GM15510 (cell line): ENCODE measurements around the gene AMZ1.

ENCODE experiments used
- POLR2A ChIP-seq: IDR thresholded peaks from 3 replicates; pipeline ENCODE4 v1.6.1; 2011; ENCODE audit warnings: borderline replicate concordance; ENCODE audit not compliant: insufficient read length; ENCODE audit errors: extremely low read depth

Gene AMZ1

DNA sequence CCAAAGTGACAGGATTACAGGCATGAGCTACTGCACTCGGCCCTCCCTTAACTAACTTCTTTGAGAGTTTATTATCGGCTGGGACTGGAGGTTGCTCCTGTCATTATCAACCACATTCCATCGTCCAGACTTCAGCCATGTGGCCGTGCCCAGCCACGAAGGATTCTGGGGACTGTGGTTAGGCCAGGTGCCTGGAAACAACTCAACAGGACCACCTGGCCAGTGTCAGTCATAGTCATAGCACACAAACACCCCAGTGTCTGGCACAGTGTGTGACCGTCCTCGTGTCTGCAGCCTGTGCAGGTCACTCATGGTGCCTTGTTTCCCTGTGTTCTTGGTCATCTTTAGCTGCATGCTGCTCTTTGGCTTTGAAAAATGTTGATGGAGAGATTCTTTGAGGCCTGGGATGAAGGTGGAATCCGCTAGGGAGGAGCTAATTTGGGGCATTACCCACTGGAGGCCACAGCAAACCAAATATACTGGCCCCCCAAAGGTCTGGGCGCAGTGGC is 12.7 kb upstream of the AMZ1 start:
- TF ChIP-seq POLR2A: no peak

DNA sequence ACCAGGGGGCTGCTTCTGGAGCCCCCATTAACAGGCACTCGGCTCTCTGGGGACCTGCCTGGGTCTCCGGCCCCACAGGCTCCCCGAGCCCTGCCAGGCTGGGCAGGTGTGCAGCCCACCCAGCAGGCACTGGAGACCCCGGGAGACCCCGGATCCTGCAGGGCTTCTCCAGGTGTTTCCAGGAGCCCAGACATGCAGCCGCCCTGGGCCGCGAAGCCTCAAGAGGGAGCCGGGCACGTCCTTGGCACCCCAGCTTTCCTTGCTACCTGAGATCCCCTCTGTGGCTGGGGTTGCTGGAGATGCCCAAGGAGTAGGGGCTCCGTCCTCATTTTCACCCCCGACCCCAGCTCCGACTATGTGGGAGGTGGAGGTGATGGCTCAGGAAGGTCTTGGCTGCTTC is 7.7 kb upstream of the AMZ1 start:
- TF ChIP-seq POLR2A: no peak

DNA sequence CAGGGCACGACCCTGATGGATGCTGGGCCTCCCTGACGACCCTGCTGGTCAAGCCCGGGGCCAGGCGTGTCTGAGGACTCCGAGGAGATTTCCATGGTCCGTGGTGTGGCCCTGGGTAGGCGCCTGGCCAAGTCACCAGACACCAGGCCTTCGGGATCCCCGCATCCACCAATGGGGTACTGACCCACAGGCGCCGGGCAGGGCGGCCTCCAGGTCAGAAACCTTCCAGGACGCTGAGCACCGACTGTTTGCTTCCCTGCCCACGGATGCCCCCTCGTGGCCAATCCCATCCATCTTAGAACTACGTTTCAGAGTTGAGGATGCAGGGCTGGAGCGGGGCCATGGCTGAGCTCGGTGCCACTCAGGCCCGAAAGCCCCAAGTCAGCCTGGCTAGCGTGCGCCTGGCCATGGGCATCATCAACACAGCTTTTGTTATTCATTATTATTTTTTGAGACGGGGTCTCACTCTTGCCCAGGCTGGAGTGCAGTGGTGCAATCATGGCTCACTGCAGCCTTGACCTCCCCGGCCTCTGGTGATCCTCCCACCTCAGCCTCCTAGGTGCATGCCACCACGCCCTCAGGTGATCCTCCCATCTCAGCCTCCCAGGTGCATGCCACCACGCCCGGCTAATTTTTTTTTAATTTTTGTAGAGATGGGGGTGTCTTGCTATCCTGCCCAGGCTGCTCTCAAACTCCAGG is 7.1 kb upstream of the AMZ1 start:
- TF ChIP-seq POLR2A: no peak

DNA sequence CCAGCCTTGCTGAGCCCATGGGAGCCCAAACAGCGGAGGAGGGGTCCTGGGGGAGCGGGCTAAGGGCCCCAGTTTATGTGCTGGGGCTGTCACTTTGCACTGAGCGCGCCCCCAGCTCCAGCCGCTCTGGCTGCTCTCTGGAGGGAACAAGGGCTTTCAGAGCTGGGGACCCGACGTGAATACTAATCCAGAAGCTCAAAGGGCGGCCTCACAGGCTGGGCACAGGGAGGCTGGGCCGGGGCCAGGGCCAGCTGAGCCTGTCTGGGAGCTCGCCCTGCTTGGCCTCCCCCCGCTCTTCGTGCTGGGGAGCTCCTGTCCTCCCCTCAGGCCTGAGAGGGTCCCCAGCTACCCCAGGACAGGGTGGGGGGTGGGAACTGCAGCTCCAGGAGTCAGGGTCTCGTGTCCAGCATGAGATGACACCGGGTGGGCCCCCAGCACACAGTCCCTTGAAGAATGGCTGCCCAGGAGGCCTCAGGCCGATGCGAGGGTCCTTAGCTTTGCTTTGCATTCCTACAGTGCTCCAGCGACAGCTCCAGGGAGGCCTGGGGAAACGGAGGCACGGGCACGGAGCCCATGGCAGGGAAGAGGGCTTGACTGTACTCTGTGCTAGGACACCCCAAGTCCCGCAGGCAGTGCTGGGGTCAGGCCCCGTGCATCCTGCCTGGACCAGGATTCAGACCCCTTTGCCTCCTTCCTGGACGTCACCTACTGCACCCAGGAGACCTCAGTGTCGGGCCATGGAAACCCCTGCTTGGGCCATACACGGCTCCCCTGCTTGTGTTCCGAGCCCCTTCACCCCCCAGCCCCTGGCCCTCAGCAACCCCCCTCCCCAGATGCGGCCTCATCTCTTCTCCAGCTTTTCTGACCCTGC is 5.8 kb upstream of the AMZ1 start:
- TF ChIP-seq POLR2A: no peak

DNA sequence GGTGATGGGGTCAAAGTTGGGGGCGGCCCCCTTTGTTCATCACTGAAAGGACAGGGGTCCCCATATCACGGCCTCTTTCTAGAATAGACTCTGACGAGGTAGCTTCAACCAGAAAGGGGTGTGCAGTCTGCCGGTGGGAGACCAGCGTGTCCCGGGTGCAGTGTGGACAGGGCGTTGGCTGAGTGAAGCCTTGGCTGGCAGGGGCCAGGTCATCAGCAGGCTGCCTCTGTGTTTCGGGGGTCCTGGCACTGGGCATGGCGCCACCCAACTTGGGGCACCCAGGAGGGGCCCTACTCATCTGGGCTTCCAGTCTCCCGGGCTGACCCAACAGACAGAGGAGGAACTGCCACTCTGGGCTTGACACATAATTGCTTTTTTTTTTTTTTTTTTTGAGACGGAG is 3.5 kb upstream of the AMZ1 start:
- no peak for TF ChIP-seq POLR2A

DNA sequence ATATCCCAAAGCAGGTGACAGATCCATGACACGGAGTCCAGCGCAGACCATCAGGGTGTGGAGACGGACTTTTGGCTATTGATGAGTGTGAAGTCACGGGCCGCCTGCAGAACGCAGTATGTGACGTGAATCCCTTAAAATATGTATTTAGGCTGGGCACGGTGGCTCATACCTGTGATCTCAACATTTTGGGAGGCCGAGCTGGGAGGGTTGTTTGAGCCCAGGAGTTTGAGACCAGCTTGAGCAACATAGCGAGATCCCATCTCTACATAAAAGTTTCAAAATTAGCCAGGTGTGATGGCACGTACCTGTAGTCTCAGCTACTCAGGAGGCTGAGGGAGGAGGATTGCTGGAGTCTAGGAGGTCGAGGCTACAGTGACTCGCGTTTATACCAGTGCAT is 1.9 kb upstream of the AMZ1 start:
- no peak for TF ChIP-seq POLR2A

DNA sequence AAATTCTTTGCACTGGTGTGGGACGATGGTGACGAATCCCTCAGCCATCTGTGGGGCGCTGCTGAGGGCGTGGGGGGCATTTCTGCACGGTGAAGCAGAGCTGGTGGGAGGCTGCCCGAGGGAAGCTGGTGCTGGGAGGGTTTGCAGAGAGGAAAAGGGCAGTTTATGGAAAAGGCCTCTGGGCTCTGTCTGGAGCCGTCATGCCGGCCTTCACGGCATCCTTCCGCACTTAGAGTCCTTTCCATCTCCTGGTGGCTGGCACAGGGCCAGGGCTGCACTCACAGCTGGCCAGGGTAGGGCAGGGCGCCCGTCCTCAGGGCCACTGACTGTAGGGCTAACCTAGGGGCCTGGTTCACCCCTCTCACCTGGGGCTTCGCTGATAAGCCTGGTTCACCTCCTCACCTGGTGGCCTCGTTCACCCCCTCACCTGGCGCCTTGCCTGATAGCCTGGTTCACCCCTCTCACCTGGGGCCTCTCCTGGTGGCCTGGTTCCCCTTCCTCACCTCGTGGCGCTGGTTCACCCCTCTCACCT is 598 bp upstream of the AMZ1 start:
- no peak for TF ChIP-seq POLR2A

DNA sequence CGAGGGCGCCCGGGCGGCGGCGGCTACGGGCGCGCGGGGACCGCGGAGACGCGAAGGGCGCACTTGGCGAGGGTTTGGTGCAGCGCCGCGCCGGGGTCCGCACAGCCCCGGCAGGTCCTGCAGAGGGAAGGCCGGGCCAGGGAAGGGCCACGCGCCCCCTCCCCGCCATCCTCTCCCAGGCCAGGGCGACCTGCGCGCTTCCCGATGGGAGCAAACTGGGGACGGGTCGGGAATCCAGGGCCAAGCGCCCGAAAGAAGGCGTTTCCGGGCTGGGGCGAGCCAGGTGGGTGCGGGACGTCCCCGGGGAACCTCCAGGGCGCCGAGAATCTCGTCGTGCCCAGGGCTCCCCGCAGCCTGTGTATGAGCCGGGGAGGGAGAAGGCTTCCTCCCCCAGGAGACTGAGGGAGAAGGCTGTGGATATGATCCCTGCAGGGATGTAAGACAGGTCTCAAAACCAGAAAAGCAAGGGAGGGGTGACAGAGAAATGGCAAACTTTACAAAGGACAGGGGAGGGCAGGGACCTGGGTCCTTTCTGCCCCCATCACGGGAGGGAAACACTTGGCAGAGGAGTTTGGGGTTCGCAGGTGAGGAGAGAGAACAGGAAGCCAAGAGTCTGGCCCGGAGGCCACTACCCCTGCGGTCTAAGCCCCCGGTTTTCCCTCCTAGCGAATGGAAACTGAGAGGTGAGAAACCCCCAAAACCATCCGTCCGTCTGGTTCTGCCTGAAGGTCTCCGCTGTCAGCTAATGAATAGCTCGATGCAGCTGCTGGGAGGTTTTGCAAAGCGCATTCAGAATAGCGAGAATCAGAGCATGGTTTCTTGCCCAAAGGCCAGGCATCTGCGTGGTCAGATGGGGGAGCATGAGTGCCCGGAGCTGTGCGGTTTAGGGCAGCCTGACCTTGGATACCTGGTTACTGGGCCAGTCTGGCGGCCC is 674 bp downstream of the AMZ1 start:
- no peak for TF ChIP-seq POLR2A

DNA sequence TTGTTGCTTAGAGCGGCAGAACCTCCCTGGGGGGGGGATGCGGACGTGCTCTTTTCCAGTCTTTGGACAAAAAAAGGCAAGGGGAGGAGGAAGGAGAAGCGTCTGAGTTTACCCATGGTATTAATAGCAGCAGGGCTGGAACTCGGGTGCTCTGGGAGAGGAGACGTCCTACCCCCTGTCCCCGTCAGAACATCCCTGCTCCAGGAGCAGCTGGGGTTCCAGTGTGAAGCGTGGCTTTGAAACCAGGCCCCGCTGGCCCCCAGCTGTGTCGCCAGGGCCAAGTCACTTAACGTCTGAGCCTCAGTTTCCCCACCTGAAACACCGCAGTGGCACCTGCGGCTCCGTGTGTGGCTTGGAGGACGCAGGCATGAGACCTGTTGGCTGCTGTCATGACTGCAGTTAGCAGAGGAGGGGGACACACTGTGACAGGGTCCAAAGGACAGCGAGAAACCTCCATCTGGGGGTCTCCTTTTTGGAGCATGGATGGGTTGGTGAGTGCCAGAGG is 1.4 kb downstream of the AMZ1 start:
- no peak for TF ChIP-seq POLR2A

DNA sequence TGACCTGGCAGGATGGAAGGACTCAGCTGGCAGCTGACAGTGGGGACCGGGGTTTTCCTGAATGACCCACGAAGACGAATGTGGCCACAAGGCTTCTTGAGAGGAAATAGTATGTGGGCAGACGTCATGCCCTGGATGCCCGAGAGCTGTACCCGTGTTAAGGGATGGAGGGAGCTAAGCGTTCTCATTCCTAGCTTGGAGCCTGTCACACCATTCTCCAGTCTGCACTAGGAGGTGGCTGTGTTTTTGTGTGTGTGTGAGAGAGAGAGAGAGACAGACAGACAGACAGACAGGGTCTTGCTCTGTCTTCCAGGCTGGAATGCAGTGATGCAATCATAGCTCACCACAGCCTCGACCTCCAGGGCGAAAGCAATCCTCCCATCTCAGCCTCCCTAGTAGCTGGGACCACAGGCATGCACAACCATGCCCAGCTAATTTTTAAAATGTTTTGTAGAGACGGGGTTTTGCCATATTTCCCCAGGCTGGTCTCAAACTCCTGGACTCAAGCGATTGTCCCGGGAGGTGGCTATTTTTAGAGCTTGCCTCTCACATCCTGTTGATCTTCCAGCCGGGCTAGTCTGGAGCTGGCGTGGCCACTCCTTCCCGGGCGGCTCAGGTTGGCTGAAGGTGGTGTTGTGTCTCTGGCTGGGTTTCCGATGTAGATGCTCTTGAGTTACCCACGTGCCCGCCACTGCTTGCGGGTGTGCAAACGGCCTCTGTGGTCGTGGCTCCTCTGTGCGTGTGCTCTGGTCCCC is 2.1 kb downstream of the AMZ1 start:
- no peak for TF ChIP-seq POLR2A

DNA sequence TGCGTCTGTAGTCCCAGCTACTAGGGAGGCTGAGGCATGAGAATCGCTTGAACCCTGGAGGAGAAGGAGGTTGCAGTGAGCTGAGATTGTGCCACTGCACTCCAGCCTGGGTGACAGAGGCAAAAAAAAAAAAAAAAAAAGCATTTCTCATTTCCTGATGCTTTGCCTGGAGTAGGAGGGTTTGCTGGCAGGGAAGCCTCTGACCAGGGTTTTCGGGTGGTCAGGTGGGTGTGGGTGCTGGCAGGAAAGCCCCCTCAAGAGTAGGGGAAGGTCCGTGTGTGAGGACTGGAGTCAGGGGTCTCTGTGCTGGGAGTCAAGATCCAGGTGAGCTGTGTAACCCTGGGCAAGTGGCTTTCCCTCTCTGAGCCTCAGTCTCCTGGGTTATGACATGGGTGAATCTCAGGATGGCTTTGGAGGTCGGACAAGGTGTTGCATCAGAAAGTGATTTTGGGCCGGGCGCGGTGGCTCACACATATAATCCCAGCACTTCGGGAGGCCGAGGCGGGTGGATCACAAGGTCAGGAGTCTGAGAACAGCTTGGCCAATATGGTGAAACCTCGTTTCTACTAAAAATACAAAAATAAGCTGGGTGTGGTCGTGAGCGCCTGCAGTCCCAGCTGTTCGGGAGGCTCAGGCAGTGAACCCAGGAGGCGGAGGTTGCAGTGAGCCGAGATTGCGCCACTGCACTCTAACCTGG is 3.2 kb downstream of the AMZ1 start:
- TF ChIP-seq POLR2A: no peak

DNA sequence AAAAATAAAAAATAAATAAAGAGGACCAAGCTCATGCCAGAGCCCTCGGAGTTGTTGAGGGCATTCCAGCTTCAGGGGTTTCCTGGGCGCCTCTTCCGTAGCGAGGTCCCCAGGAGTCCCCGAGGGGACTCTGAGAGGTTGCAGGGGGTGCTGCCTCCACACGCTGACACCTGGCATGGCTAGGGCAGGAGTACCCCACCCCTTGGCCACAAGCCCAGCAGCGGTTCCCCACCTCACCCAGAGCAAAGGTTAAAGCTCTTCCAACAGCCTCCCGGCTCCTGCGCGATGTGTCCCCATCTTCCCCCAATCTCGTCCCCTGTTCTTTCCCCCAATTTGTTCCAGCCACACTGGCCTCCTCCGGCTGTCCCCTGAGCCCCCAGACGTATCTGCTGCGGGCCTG is 4.5 kb downstream of the AMZ1 start:
- no peak for TF ChIP-seq POLR2A
